HG03280 (cell line): ENCODE measurements around the gene MTHFD1.
A peak's percentile ranks its signal among the peaks of the same experiment; 100 is the strongest.

Experiments
- ATAC-seq: cut with Tn5 transposase; IDR thresholded peaks from one replicate; pipeline ENCODE4 v1.9.1; 2021; ENCODE audit warnings: mild to moderate bottlenecking, moderate library complexity; ENCODE audit not compliant: unreplicated experiment

The MTHFD1 gene

DNA sequence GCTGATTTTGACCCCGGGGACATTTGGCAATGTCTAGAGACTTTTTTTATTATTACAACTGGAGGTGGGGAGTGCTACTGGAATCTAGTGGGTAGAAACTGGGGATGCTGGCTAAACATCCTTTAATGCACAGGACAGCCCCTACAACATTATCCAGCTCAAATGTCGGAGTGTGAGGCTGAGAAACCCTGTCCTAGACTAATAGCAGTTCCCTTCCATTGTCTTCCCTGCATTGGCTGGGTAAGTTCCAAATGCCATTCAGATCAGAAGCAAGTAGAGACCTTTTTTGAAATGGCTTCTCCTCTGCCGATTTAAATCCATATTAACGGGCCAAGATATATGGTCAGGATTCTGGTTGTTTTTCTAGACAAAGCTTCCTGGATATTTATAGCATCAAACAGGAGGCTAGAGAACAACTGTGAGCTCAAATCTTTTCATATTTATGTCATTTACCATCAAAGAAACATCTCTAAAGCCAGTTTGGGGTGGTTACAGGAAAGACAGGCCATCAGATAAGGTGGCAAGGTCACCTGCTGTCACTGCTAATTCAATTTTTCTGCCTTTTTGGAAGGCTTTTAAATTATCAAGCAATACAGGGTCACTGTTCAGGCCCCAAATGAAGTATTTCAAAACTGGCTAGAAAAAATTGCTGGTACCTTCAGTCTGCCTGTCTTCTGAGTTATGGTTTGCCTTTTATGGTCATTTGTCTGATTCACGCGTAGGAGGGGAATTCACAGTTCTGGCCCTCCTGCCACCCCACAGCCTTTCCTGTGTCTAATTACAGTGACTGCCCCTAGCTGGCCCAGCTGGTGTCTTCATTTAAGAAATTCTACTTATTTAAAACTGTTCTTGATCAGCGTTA is 57.1 kb downstream of the MTHFD1 start:
- peak; percentile 94 for ATAC-seq

DNA sequence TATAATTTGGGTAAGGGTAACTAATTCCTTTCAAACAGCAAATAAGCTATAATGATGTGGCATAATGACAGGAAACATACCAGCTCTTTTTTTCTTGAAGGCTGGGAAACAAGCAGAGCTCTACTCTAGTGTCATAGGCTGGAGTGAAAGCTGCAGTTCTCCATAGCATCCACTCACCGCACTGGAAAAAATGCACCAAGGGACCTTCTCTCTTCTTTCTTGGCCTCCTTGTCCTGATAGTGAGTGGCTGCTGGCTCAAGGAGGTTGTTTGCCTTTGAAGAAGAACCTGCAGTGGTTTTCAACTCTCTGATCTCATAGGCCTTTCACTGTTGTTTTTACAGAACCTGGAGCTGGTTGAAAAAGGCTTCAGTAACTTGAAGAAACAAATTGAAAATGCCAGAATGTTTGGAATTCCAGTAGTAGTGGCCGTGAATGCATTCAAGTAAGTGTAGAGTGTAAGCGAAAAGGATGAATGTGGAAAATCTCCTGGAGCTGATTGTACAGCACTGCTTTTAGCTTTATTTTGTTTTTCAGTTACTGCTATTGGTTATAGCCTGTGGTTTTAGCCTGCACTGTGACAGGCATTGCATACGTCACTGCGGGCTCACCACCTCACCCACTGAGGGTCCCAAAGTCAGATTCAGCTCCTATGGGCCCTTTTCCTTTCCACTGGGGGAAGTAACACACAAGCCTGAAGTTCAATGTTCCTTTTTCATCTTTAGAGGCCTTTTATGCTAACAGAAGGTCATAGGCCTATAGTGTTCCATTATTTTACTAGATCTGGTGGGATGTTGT is 59.9 kb downstream of the MTHFD1 start:
- no peak for ATAC-seq

DNA sequence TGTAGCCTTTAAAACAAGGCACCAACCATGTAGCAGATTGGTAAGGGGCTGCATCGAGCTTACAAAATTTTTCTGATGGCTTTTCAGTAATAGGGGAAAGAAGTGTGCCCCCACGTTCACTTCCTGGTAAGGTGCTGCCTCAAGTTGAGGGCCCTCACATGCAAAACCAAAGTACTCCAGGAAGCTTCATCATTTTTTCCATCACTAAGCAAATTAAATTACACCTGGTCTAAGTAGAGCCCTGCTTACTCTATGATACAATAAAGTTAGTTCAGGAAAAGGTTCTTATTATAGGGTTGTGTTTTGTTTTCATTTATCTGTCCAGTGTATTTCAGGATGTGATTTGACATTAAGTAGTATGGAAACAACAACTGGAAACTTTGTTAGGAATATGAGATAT is 62.1 kb downstream of the MTHFD1 start:
- no peak for ATAC-seq

DNA sequence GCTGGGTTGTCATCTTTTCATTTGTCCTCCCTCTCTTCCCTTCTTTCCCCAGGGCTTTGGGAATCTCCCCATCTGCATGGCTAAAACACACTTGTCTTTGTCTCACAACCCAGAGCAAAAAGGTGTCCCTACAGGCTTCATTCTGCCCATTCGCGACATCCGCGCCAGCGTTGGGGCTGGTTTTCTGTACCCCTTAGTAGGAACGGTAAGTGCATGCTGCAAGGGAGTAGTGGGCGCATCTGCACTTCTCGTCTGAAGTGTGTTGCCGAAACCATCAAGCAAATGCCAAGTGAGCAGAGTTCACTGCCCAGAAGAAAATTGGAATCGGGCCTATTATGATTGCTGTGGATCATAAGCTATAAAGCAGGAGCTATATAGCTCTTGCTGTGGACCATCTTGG is 66.5 kb downstream of the MTHFD1 start:
- no peak for ATAC-seq

DNA sequence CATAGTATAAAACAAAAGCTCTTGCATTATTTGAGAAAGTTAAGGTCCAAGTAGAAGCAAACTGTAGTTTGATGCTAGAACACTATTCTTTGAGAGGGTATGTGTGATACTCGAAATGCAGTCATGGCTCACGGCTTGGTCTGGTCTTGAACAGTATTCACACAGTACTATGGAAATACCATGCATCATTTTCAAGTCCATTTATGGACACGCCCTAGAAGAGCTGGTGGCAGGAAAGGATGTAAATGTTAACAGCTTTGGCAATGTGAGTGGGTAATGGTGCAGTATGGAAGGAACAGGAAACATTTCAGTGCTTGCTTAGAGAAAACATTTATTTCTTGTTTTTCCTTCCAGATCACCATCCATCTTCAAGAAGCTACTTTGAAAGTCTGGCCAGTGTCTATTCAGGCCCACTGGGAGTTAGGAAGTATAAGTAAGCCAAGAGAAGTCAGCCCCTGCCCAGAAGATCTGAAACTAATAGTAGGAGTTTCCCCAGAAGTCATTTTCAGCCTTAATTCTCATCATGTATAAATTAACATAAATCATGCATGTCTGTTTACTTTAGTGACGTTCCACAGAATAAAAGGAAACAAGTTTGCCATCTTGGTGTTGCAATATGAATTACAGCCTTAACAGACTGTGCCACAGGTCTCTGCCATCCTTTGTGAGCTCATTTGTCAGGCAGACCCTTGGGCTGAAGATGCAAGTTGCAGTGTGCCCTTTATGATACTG is 71.4 kb downstream of the MTHFD1 start:
- ATAC-seq = no peak

DNA sequence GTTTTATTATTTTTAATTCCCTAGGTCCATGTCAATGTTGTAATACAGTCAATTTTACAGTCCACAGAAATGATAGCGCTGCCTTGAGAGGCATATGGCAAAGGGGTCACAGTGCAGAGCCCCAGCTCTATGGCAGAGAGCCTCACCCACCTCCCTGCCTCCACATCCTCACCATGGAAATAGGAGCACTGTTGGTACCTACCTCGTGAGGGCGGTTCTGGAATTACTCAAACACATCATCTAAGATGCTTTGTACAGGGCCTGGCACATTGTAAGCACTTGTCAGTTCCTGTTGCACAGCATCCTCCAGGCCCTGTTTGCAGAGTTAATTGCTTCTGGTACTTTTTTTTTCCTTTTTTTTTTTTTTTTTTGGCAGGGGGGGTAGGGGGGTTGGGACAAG is 73.1 kb downstream of the MTHFD1 start:
- ATAC-seq = no peak

DNA sequence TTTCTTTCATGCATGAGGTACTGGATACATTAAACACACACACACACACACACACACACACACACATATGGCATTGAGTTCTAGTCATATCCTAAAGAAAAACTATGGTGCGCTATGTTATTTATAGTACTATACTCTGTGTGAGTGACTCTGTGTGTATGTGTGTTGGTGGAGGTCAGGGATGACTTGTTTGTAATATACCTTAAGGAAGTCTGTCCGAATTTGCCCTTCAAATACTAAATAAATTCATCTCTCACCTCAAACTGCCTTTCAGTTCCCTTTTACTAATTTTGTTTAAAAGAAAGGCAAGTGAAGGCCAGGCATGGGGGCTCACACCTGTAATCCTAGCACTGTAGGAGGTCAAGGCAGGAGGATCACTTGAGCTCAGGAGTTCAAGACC is 75.0 kb downstream of the MTHFD1 start:
- no peak for ATAC-seq

DNA sequence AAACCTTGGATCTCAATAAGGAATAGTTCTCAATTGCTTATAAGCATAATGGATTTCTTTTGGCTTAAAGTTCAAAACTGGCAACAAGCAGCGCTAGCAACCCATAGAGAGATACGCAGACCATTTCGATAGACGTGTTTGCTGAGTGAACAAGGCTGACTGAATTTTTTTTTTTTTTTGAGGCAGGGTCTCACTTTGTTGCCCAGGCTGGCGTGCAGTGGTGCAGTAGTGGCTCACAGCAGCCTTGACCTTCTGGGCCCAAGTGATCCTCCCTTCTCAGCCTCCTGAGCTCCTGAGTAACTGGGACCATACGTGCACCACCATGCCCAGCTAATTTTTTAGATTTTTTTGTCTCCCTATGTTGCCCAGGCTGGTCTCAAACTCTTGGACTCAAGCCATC is 75.7 kb downstream of the MTHFD1 start:
- ATAC-seq = no peak

DNA sequence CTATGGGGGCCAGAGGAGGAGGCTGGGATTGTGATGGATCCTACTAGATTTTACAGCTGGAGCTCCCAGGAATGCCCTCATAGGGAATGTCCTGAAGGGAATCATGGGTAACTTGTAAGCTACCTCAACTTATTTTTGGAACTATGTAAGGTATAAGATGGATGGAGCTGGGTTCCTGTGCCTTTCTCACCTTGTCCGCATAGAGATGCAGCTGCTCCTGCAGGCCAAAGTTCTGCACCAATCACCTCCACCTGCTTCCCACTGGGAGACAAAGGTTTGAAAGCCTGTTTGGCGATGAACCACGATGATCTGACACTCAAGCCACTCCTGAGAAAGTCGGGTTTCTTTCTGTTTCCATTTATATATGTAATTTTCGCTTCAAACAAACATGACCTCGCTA is 76.5 kb downstream of the MTHFD1 start:
- ATAC-seq = no peak

DNA sequence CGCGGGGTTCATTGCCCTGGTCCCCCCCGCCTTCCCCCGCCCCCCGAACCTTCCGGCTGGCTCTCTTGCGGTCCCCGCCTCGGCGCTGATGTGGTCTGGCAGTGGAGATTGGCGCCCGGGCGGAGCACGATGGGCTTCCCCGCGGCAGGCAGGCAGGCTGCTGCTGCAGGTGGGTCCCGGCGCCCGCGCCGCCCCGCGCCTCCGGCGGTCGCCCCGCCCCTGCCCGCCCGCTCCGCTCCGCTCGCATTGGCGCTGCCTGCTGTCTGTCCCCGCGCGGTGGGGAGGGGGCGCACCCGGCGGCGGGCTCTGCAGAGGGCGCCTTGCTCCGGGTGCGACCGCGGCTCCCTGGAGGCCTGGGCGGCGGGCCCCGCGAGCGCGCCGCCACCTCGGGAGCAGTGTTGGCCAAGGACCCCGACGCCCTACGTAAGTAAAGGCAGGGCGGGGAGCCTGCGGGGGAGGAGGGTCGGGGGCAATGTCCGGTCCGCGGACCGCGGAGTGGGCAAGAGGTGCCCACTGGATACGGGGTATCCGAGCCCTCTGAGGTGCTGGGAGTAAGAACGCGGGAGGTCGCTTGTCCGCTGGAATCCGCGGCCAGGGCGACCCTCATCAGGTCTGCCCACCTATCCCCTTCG is 77.2 kb downstream of the MTHFD1 start, which contains the start of gene AKAP5:
TSS of gene AKAP5 (plus strand) at position 309 of the 632 bp plus-strand sequence. CDS start 2,896 bp downstream, outside the sequence.
- ATAC-seq = peak; percentile 72

DNA sequence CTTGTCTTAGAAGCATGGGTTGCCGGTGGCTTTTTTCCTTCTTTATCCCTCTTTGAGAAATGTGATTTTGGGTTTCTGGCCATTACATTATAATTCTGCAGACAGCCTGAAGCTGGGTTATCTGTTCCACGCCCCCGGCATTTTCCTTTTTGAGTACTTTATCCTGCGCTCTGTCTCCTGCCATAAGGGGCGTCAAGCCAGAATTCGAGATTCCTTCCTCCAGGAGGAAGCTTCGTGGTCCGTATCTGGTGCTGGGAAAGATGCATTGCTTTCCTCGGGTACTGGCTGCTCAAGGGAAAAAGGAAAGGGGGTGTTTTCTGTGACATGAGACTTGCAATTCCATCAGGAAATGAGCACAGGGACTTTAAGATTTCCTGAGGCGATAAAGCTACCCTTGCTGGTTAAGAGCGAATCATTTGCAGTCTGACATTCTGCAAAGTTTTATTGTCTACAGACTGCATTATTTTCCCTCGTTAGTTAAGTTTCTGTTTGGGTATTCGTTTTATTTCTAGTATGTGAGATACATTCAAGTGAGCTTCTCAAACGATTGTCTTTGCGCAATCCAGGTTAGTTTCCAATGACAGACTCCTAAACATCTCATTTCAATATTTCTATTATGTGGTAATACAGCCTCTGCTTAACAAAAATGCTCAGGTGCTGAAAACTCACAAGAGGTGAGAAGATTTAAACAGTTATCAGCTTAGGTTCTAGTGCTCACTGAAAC is 77.8 kb downstream of the MTHFD1 start:
- no peak for ATAC-seq

DNA sequence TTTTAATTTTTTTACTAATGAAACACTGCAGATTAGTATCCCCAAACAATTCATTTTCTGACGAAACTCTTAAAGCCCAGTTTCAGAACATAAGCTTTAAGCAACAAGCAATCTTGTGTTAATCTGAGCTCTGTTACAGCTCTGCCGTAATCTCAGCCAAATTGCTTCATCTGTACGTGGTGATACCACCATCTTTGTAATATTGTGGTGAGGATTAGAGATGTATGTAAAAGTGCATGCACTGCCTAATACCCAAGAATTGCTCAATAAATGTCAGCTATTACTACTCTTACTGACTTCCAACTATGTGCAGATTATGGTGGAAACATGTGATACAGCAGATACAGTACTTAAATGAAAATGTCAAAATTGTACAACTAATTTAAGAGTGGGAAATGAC is 78.9 kb downstream of the MTHFD1 start:
- no peak for ATAC-seq

DNA sequence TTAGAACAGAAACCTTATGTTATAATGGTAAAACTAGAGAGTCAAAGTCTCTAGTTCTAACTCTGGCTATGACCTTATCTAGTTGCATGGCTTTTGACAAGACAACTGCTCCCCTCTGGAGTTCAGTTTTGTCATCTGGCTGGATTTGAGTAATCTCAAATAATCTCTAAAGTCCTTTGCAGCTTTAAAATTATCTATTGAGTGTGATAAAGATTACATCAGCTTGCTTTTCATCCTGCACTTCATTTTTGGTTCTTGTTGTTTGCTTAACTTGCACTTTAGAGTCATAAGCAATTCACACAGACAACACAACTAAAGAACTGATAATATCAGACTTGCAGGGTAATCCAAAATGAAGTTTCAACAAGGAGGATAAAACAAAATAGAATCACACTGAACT is 79.4 kb downstream of the MTHFD1 start:
- no peak for ATAC-seq

DNA sequence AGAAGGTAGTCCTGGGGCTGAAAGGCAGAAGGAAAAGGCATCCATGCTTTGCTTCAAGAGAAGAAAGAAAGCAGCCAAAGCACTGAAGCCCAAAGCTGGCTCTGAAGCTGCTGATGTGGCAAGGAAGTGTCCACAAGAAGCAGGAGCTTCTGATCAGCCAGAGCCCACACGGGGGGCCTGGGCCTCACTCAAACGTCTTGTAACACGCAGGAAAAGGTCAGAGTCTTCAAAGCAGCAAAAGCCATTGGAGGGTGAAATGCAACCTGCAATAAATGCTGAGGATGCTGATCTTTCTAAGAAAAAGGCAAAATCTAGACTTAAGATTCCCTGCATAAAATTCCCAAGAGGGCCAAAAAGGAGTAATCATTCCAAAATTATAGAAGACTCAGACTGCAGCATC is 80.3 kb downstream of the MTHFD1 start:
- ATAC-seq = no peak

DNA sequence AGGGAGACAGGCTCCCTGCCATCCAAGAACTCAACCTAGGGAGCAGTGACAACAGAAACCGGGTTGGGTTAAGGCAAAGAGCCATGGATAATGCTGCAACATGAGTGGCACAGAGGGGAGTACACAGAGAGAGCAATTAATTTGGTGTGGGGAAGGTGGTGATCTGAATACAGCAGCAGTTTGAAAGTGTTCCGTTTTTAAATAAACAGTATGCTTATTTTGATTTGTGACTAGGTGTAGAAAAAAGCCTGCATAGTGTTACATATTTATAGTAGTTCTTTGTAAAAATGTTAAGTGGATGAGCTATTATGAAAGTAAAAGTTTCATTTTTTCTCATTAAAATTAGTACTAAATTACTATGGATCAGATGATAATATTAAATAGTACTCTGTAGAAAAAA is 85.9 kb downstream of the MTHFD1 start:
- ATAC-seq = no peak

DNA sequence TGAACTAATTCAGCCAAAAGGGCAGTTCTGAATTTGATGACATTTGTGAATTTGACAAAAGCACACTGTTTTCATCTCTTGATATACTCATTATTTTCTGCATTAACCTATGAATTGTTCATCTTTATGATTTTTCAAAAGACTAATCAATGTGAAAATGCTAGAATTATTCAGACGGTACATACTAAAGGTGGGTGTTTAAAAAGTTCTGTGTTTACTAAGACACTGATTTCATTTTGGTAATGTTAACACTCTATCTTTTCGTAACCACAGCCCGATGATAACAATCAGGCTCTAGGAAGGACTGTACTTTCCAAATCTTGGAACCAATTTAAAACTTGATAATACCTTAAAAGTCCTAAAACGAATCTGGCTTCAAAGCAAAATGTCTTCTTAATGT is 86.5 kb downstream of the MTHFD1 start:
- ATAC-seq = no peak

DNA sequence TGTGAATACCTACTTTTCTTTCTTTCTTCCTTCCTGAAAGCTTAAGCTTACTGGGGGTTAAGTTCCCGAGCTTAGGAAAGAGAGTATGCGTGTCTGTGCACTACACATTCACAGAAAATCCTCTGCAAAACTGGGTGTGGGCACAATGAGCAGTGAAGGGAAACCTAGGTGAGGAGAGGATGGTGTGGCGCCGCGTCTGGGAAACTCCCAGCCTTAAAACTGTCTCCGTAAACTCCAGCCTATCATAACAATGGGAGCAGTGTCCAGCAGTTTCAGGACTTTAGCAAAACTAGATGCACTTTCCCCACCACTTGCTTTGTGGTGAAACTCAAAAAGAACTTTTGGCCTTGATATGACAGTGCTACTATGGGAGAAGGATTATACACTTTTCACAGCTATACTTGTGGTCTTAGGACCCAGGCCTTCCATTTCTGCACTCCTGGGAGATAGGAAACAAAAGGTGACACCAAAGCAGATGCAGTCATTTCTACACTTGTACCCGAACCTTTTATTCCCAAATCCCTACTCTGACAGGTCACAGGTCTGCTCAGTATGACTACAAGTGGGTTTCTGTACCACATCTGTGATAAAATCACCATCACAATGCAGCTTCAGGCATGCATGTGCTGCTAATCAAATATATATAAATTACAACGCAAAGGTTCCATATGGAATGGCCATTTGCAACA is 87.6 kb downstream of the MTHFD1 start:
- no peak for ATAC-seq

DNA sequence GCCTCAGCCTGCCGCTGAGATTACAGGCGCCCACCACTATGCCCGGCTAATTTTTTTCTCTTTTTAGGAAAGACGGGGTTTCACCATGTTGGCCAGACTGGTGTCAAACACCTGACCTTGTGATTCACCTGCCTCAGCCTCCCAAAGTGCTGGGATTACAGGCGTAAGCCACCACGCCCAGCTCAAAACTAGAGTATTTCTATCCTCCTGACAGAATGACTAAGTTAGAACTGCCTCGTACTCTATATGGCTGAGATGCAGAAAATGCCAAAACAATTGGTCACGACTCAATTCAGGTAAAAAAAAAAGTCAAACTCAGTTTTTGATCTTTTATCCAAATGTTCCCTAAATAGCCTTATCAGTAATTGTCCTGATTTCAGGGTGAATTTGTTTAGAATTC is 88.3 kb downstream of the MTHFD1 start:
- no peak for ATAC-seq

DNA sequence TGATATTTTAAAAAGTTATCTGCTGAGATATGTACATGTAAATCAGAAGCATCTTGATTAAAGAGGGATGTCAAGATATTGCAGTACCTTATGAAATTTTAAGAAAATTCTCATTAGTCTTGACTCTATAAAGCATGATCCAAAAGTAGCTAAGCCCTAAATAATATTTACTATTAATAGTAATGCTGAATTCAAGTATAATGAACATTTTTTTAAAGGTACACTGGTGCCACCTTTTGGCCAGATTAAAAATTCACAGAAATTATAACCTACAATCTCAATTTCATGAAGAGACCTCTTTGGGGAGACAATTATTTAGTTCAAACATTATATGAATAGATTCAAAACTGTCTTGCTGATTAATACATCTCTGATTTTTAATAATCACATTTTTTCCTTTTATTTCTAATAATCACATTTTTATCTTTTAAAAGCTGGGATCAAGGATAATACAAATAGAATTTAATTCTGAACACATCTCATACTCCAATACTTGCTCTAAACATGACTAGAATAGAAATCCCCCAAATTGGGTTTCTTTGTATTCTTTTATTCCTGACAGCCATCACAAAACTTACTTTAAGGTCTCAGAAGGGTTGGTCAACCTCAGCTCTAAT is 90.6 kb downstream of the MTHFD1 start:
- ATAC-seq = no peak
